ENCODE measurements around the gene INSR. TPM values are rescaled to one million over a fixed set of nuclear protein-coding genes. Genes with fewer than 3 reads are reported as not detected.
A peak's percentile ranks its signal among the peaks of the same experiment; 100 is the strongest.

Gene INSR
- total RNA-seq, result 100 to 1,000 TPM; 125 to 191 (median 167) TPM

DNA sequence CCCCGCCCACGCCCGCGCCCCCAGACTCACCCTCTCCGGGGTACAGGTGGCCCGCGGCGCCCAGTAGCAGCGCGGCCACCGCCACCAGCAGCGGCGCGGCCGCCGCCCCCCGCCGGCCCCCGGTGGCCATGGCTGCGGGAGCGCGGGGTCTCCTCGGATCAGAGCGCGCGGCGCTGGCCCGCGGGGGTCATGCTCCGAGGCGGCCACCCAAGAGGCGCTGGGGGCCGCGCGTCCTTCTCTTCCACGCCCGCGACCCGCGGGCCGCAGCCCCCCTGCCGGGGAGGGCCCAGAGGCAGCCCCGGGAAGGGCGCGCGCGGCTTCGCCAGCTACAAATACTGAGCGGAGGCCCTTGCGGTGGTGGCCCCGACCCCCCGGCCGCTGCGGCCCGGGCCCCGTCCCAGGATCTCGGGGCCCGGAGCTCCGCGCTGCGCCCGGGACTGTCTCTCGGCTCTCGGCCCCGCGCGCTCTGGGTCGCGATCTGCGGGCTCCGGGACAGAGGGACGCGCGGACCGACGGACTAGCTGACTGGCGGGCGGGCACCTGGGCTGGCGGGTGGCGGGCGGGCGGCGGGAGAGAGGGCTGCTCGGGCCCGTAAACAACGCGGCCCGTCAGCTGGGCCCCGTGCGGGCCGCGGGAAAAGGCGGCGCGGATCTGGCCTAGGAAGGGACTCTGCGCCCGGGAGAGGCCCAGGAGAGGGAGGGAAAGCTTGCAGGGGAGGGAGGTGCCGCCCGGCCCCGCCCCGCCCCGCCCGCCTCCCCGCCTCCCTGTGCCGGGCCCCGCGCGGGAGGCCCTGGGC is at the start of gene INSR:
Gene INSR (minus strand): TSS at position 653 of the 796 bp plus-strand sequence. CDS start 523 bp downstream, at position 130.
- Histone ChIP-seq H3K4me3 (peak within 1 kb of the TSS; percentile 69 to 99 (median 80)), H3K27ac (peak within 1 kb of the TSS; percentile 76 to 94 (median 90)), H3K4me1 (peaks cover 0 to 15% (median 3%) of the 10 kb centered on the region in 4 donors), H3K9me3 (no peaks in the 10 kb centered on the region), H3K27me3 (no peaks in the 10 kb centered on the region), H3K36me3 (no peaks in the 10 kb centered on the region)
- TF ChIP-seq, protein P1, sequence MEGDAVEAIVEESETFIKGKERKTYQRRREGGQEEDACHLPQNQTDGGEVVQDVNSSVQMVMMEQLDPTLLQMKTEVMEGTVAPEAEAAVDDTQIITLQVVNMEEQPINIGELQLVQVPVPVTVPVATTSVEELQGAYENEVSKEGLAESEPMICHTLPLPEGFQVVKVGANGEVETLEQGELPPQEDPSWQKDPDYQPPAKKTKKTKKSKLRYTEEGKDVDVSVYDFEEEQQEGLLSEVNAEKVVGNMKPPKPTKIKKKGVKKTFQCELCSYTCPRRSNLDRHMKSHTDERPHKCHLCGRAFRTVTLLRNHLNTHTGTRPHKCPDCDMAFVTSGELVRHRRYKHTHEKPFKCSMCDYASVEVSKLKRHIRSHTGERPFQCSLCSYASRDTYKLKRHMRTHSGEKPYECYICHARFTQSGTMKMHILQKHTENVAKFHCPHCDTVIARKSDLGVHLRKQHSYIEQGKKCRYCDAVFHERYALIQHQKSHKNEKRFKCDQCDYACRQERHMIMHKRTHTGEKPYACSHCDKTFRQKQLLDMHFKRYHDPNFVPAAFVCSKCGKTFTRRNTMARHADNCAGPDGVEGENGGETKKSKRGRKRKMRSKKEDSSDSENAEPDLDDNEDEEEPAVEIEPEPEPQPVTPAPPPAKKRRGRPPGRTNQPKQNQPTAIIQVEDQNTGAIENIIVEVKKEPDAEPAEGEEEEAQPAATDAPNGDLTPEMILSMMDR (IDR thresholded peaks at IDR 0.05), result peak in 1 of 6 experiments; percentile 5
- peak; percentile 43 to 70 for TF ChIP-seq POLR2A (IDR thresholded peaks at IDR 0.05)
- DNase-seq, result peak; percentile 48 to 95 (median 91)

DNA sequence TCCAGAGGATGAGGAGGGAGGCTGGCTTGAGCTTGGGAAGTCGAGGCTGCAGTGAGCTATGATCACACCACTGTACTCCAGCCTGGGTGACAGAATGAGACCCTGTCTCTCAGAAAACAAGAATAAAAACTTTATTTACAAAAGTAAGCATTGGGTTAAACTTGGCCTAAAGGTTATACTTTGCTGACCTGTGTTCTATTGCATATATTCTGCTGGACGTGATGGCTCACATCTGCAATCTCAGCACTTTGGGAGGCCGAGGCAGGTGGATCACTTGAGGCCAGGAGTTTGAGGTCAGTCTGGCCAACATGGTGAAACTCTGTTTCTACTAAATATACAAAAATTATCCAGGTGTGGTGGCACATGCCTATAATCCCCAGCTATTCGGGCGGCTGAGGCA is 47.9 kb upstream of the INSR start:
- Histone ChIP-seq H3K36me3 (no peaks in the 10 kb centered on the region), H3K27me3 (no peaks in the 10 kb centered on the region), H3K27ac (no peak overlapping the region), H3K4me3 (no peak overlapping the region), H3K9me3 (no peaks in the 10 kb centered on the region), H3K4me1 (peaks cover 0 to 34% (median 11%) of the 10 kb centered on the region in 4 donors)
- DNase-seq, result no peak
- TF ChIP-seq POLR2A (IDR thresholded peaks at IDR 0.05), result no peak
- TF ChIP-seq, protein P1 (IDR thresholded peaks at IDR 0.05), result no peak

DNA sequence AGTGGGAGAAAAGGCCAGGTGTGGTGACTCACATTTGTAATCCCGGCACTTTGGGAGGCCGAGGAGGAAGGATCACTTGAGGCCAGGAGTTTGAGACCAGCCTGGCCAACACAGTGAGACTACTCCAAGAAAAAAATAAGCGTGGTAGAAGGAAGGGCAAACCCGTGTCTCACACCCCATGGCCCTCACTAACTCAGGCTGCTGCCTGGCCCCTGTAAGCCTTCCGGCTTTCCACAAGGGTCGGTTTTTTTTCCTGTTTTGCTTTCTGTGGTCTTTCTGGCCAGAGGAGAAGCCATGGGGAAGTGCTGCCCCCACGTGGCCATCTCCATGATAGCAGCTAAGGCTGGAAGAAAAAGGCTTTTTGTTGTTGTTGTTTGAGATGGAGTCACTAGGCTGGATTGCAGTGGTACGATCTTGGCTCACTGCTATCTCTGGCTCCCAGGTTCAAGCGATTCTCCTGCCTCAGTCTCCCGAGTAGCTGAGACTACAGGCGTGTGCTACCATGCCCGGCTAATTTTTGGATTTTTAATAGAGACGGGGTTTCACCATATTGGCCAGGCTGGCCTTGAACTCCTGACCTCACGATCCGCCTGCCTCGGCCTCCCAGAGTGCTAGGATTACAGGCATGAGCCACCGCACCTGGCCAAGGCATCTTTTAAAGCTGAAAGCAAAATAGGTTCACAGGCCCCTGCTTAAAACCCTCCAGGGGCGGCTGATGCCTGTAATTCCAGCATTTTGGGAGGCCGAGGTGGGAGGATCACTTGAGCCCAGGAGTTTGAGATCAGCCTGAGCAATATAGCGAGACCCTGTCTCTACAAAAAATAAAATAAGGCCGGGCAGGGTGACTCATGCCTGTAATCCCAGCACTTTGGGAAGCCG is 47.0 kb upstream of the INSR start:
- no peak overlapping the region for H3K4me3 ChIP-seq
- no peaks in the 10 kb centered on the region for H3K9me3 ChIP-seq
- H3K4me1 ChIP-seq, result peaks cover 0 to 37% (median 16%) of the 10 kb centered on the region in 4 donors
- DNase-seq, result peak; percentile 88 to 94 (median 90)
- TF ChIP-seq, protein P1 (IDR thresholded peaks at IDR 0.05), result peak; percentile 91 to 96 (median 94)
- TF ChIP-seq POLR2A (IDR thresholded peaks at IDR 0.05), result no peak
- H3K27ac ChIP-seq, result peak overlapping the region in 1 of 4 donors; percentile 65
- H3K27me3 ChIP-seq, result no peaks in the 10 kb centered on the region
- no peaks in the 10 kb centered on the region for H3K36me3 ChIP-seq

DNA sequence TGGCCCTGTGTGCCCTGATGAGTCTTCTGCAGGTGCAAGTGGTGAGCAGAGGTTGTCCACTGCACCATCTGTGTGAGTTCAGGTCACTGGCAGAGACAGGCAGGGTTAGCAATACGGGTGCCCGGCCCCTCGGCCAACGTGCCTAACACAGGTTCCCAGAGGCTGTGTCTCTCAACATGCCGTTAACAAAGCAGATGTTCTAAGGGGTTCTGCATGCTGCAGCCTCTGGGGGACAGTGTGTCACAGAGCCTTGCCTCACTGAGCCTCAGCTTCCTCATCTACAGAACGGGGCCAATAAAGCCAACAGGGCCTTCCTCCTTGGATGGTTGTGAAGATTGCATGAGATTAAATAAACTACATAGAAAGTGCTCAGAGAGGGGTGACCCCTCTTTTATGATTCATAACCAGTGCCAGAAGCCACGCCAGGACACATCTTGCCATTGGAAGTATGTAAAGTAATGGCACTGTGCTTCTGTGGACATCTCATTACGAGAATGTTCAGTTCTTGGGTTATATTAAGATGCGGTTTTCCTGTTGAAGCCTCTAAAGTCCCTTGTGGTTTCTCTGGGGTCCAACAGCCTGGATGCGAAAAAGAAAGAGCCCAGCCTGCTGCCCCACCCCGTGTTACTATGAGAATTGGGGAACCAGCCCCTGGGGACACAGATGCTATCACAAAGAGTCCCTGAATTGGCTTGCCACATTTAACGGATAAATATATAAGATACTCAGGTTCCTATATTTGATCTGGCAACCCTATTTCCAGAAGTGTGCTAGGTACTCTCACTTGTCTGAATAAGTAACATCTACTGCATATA is 43.4 kb upstream of the INSR start:
- peak in 2 of 3 donors; percentile 86 to 90 for DNase-seq
- no peaks in the 10 kb centered on the region for H3K27me3 ChIP-seq
- H3K4me1 ChIP-seq, result peaks cover 0 to 27% (median 11%) of the 10 kb centered on the region in 4 donors
- no peaks in the 10 kb centered on the region for H3K36me3 ChIP-seq
- no peaks in the 10 kb centered on the region for H3K9me3 ChIP-seq
- TF ChIP-seq, protein P1 (IDR thresholded peaks at IDR 0.05), result peak in 2 of 6 experiments; percentile 3 to 23
- TF ChIP-seq POLR2A (IDR thresholded peaks at IDR 0.05), result no peak
- peak overlapping the region; percentile 61 to 80 (median 68) for H3K27ac ChIP-seq
- H3K4me3 ChIP-seq, result no peak overlapping the region
